IMR-90 (cell line): ENCODE results near the gene URB1. TPM values are rescaled to one million over a fixed set of nuclear protein-coding genes. Genes with fewer than 3 reads are reported as not detected.

Source experiments
- ATAC-seq: fragments of 200-7000 bp; cut with Tn5 transposase; 2 replicates; pipeline ENCODE4 v1.9.1; 2020; ENCODE audit warnings: low read depth, mild to moderate bottlenecking, moderate library complexity
- BruUV-seq: library from RNA; stranded (reverse); fragments of 400-500 nt; replicated peaks from 2 replicates; lab custom pipeline; 2021; lab: Mats Ljungman, UMichigan
- CTCF ChIA-PET: fragments of 300-600 bp; formaldehyde crosslinking; extraction: SDS; loops from one replicate; lab custom pipeline; 2021; ENCODE audit warnings: antibody characterized with exemption; lab: Yijun Ruan, JAX
- POLR2A ChIA-PET: fragments of 300-600 bp; sonication (Branson Sonifier 250); formaldehyde crosslinking; loops from one replicate; lab custom pipeline; 2022; ENCODE audit warnings: antibody characterized with exemption; ENCODE audit not compliant: unreplicated experiment; lab: Charles Lee
- DNase-seq: peaks from one replicate; pipeline ENCODE4 v3.0.0; 2013
- H2AFZ ChIP-seq: replicated peaks from 2 replicates; pipeline ENCODE3; 2013; ENCODE audit warnings: low read length, mild to moderate bottlenecking; ENCODE audit not compliant: poor library complexity
- H2AK5ac ChIP-seq: 2 replicates; pipeline ENCODE4 v1.6.1; 2013; ENCODE audit warnings: low read depth, low read length, inconsistent platforms
- H2AK9ac ChIP-seq: replicated peaks from 2 replicates; pipeline ENCODE3; 2013; ENCODE audit warnings: mild to moderate bottlenecking, low read depth, low read length, moderate library complexity; ENCODE audit not compliant: poor library complexity
- H2BK120ac ChIP-seq: 2 replicates; pipeline ENCODE4 v1.6.1; 2013; ENCODE audit warnings: low read depth, low read length, inconsistent platforms
- H2BK15ac ChIP-seq: 3 replicates; pipeline ENCODE4 v1.6.1; 2013; ENCODE audit warnings: low read depth, low read length, inconsistent platforms
- H2BK20ac ChIP-seq: 2 replicates; pipeline ENCODE4 v1.6.1; 2013; ENCODE audit warnings: low read depth, mild to moderate bottlenecking, inconsistent platforms, low read length, moderate library complexity
- H2BK5ac ChIP-seq: 2 replicates; pipeline ENCODE4 v1.6.1; 2013; ENCODE audit warnings: mild to moderate bottlenecking, low read depth, low read length, inconsistent platforms; ENCODE audit not compliant: poor library complexity, severe bottlenecking
- H3K14ac ChIP-seq: replicated peaks from 2 replicates; pipeline ENCODE4 v1.6.1; 2013; ENCODE audit warnings: low read depth, low read length, inconsistent platforms
- H3K18ac ChIP-seq: 2 replicates; pipeline ENCODE4 v1.6.1; 2013; ENCODE audit warnings: low read depth, low read length, control low read depth
- H3K23ac ChIP-seq: 2 replicates; pipeline ENCODE4 v1.6.1; 2013; ENCODE audit warnings: low read depth, low read length, inconsistent platforms
- H3K27ac ChIP-seq: 2 replicates; pipeline ENCODE4 v1.5.1; 2013; ENCODE audit warnings: mild to moderate bottlenecking, control low read depth, low read length; ENCODE audit not compliant: insufficient read depth
- H3K27me3 ChIP-seq: 2 replicates; pipeline ENCODE4 v1.6.1; 2013; ENCODE audit warnings: low read length; ENCODE audit not compliant: control insufficient read depth, insufficient read depth
- H3K36me3 ChIP-seq: 2 replicates; pipeline ENCODE4 v1.6.1; 2013; ENCODE audit warnings: low read length, mixed read lengths; ENCODE audit not compliant: control insufficient read depth, insufficient read depth
- H3K4ac ChIP-seq: 2 replicates; pipeline ENCODE4 v1.6.1; 2013; ENCODE audit warnings: low read depth, low read length, inconsistent platforms
- H3K4me1 ChIP-seq: 2 replicates; pipeline ENCODE4 v1.6.1; 2013; ENCODE audit warnings: low read length, mixed read lengths; ENCODE audit not compliant: control insufficient read depth, insufficient read depth
- H3K4me2 ChIP-seq: 2 replicates; pipeline ENCODE4 v1.6.1; 2013; ENCODE audit warnings: low read depth, mild to moderate bottlenecking, control low read depth, low read length, moderate library complexity
- H3K4me3 ChIP-seq: 2 replicates; pipeline ENCODE4 v1.5.1; 2013; ENCODE audit warnings: low read depth, mild to moderate bottlenecking, control low read depth, low read length, moderate library complexity; ENCODE audit not compliant: insufficient read depth
- H3K56ac ChIP-seq: 2 replicates; pipeline ENCODE4 v1.6.1; 2013; ENCODE audit warnings: low read length, inconsistent platforms; ENCODE audit not compliant: insufficient read depth; ENCODE audit errors: extremely low read depth
- H3K79me1 ChIP-seq, 2 experiments: 2 replicates each; pipeline ENCODE4 v1.6.1; 2013; ENCODE audit warnings: low read length in 2 of 2, inconsistent platforms in 1 of 2, low read depth in 1 of 2
- H3K9ac ChIP-seq: 2 replicates; pipeline ENCODE4 v1.6.1; 2013; ENCODE audit warnings: low read depth, low read length, control low read depth
- H3K9me1 ChIP-seq: 2 replicates; pipeline ENCODE4 v1.6.1; 2013; ENCODE audit warnings: low read length, inconsistent platforms; ENCODE audit not compliant: insufficient read depth
- H3K9me3 ChIP-seq: 2 replicates; pipeline ENCODE4 v1.6.1; 2013; ENCODE audit warnings: low read length; ENCODE audit not compliant: control insufficient read depth, insufficient read depth
- H4K20me1 ChIP-seq: 2 replicates; pipeline ENCODE4 v1.6.1; 2013; ENCODE audit warnings: low read length, inconsistent platforms; ENCODE audit not compliant: insufficient read depth
- H4K5ac ChIP-seq: 2 replicates; pipeline ENCODE4 v1.6.1; 2013; ENCODE audit warnings: mild to moderate bottlenecking, low read depth, low read length, control low read depth
- H4K8ac ChIP-seq, 2 experiments: 2 replicates each; pipeline ENCODE4 v1.6.1; 2013; ENCODE audit warnings: low read depth in 2 of 2, low read length in 2 of 2, control low read depth in 1 of 2, inconsistent platforms in 1 of 2
- H4K91ac ChIP-seq: 2 replicates; pipeline ENCODE4 v1.6.1; 2013; ENCODE audit warnings: low read depth, low read length, inconsistent platforms; ENCODE audit not compliant: insufficient read depth
- BHLHE40 ChIP-seq: fragments of 150-350 bp; IDR thresholded peaks from 2 replicates; pipeline ENCODE4 v1.6.1; 2016; ENCODE audit warnings: mild to moderate bottlenecking, low read depth, low read length
- CEBPB ChIP-seq: IDR thresholded peaks from 2 replicates; pipeline ENCODE4 v1.6.1; 2012; ENCODE audit warnings: low read depth, low read length, improper control_type of control experiment
- CHD1 ChIP-seq: IDR thresholded peaks from 2 replicates; pipeline ENCODE4 v1.6.1; 2012; ENCODE audit warnings: low read depth, low read length, improper control_type of control experiment
- ELK1 ChIP-seq: fragments of 150-350 bp; IDR thresholded peaks from 2 replicates; pipeline ENCODE4 v1.6.1; 2016; ENCODE audit warnings: low read depth, mild to moderate bottlenecking, low read length, moderate library complexity, borderline replicate concordance
- FOS ChIP-seq: fragments of 150-350 bp; IDR thresholded peaks from 2 replicates; pipeline ENCODE4 v1.6.1; 2016; ENCODE audit warnings: low read depth, low read length
- MAFK ChIP-seq: IDR thresholded peaks from 2 replicates; pipeline ENCODE4 v1.6.1; 2012; ENCODE audit warnings: low read depth, low read length, improper control_type of control experiment
- MAZ ChIP-seq: IDR thresholded peaks from 2 replicates; pipeline ENCODE4 v1.6.1; 2012; ENCODE audit warnings: low read depth, mild to moderate bottlenecking, low read length, improper control_type of control experiment, moderate library complexity, borderline replicate concordance
- MXI1 ChIP-seq: IDR thresholded peaks from 2 replicates; pipeline ENCODE4 v1.6.1; 2012; ENCODE audit warnings: low read depth, mild to moderate bottlenecking, low read length, moderate library complexity, borderline replicate concordance
- NFE2L2 ChIP-seq: fragments of 150-350 bp; IDR thresholded peaks from 2 replicates; pipeline ENCODE4 v1.6.1; 2016; ENCODE audit warnings: low read depth, mild to moderate bottlenecking, low read length
- POLR2A ChIP-seq: IDR thresholded peaks from 2 replicates; pipeline ENCODE4 v1.6.1; 2012; ENCODE audit warnings: mild to moderate bottlenecking, low read depth, low read length
- RAD21 ChIP-seq: IDR thresholded peaks from 2 replicates; pipeline ENCODE4 v1.6.1; 2012; ENCODE audit warnings: low read length, improper control_type of control experiment
- RCOR1 ChIP-seq: IDR thresholded peaks from 2 replicates; pipeline ENCODE4 v1.6.1; 2012; ENCODE audit warnings: mild to moderate bottlenecking, low read length, improper control_type of control experiment; ENCODE audit not compliant: insufficient replicate concordance
- RFX5 ChIP-seq: IDR thresholded peaks from 2 replicates; pipeline ENCODE4 v1.8.0; 2012; ENCODE audit warnings: low read depth, mild to moderate bottlenecking, low read length, moderate library complexity
- SMC3 ChIP-seq: fragments of 150-350 bp; IDR thresholded peaks from 2 replicates; pipeline ENCODE4 v1.6.1; 2016; ENCODE audit warnings: low read depth, mild to moderate bottlenecking, antibody characterized with exemption, low read length, moderate library complexity
- USF2 ChIP-seq: fragments of 150-350 bp; IDR thresholded peaks from 2 replicates; pipeline ENCODE4 v1.6.1; 2017; ENCODE audit warnings: mild to moderate bottlenecking, antibody characterized with exemption, low read length, low read depth
- WGBS, 2 experiments: methylation state at CpG; one replicate each; pipeline versions ENCODE4 v1.1.5 to v1.1.7; 2013; ENCODE audit warnings: missing lambda C conversion rate in 2 of 2; ENCODE audit not compliant: insufficient read length in 1 of 2; ENCODE audit errors: extremely low coverage in 2 of 2; 5-methylcytosine and 5-hydroxymethylcytosine counted together
- dilution Hi-C: fragments of 300-500 bp; cut with HindIII; formaldehyde crosslinking; loops from one replicate; pipeline ENCODE4 v1.14.3; 2018; ENCODE audit warnings: low sequenced_read_pairs; ENCODE audit not compliant: unreplicated experiment
- in situ Hi-C: fragments of 300-500 bp; cut with MboI; formaldehyde crosslinking; loops from 3 replicates; pipeline ENCODE4 v1.14.3; 2019; ENCODE audit warnings: low sequenced_read_pairs, inconsistent platforms, mixed read lengths
- intact Hi-C: fragments of 100-400 bp; cut with micrococcal nuclease; formaldehyde crosslinking; loops from 2 replicates; pipeline ENCODE4 v1.10.0; 2022
- polyA plus RNA-seq, 3 experiments: library from polyadenylated mRNA; depleted of rRNA; stranded (reverse); fragments of >200 nt; gene quantifications; 2 replicates each; pipeline ENCODE4 v1.2.3, GENCODE V29; 2012; ENCODE audit warnings: low replicate concordance in 1 of 3
- total RNA-seq: library from RNA; depleted of rRNA; stranded (reverse); fragments of >200 nt; gene quantifications from 2 replicates; pipeline ENCODE4 v1.2.3, GENCODE V29; 2012
- TF ChIP-seq, protein P1 (sequence below): conservative IDR thresholded peaks from 2 replicates; pipeline ENCODE4 v1.5.1; 2012; ENCODE audit warnings: mild to moderate bottlenecking, low read depth, low read length, improper control_type of control experiment

The URB1 gene
- total and polyA plus RNA-seq, 2 of the 4 experiments (the other 2 are of a cell fraction): 9.2 to 12.7 TPM

DNA sequence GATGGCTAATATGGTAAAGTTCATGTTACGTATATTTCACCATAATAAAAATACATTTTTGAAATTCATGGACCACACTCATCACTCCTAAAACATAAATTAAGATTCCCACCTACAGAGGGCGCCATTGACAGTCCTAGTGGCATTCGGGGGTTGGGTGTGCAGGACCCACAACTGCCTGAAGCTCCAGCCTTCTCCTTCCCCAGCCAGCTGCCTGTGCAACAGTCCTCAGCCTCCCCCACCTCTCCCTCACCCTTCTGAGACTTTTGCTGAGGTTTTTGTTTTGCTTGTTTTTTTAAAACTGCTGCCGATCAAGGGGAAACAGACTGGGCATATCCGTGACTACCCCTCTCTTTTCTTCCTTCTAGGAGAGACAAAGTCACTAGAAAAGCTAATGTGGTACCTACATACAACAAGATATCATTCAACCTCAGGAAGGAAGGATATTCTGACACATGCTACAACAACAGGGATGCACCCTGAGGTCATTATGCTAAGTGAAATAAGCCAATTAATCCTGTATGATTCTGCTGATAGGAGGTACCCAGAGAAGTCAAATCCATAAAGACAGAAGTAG is 10.5 kb upstream of the URB1 start:
- BruUV-seq: no TSS peak
- no CpG with 5 or more reads among the region's 5 CpGs for WGBS, 2 experiments
- no peak overlapping the region for H2BK20ac ChIP-seq
- H2BK5ac ChIP-seq: no peak overlapping the region
- peaks cover 4% of the 10 kb centered on the region for H3K27me3 ChIP-seq
- no peak overlapping the region for H3K4ac ChIP-seq
- no peak overlapping the region for H3K27ac ChIP-seq
- no peaks in the 10 kb centered on the region for H3K36me3 ChIP-seq
- no peak overlapping the region for H3K56ac ChIP-seq
- no peak overlapping the region for H2BK120ac ChIP-seq
- no peak overlapping the region for H2AK9ac ChIP-seq
- peak overlapping the region; percentile 77 for H2AFZ ChIP-seq
- no peak overlapping the region for H4K5ac ChIP-seq
- H4K20me1 ChIP-seq: no peaks in the 10 kb centered on the region
- in situ Hi-C loops (loop anchor here (5.0 kb wide), 1 partner anchor 199 kb away; no protein-coding TSS in a partner anchor), dilution Hi-C loops (no loop called here), intact Hi-C loops (loop anchor here (1.0 kb wide), 4 partner anchors 159 to 198 kb away; no protein-coding TSS in a partner anchor)
- no peaks in the 10 kb centered on the region for H3K79me1 ChIP-seq
- ATAC-seq (peak; percentile 99), DNase-seq (peak; percentile 73)
- H3K4me2 ChIP-seq: no peak overlapping the region
- no peaks in the 10 kb centered on the region for H3K9me1 ChIP-seq
- H3K14ac ChIP-seq: no peak overlapping the region
- ChIA-PET CTCF (interaction anchor here (0.7 to 1.3 kb wide), 7 partner anchors 10 to 198 kb away, joined by 3 to 12 read pairs (median 4); partner anchors contain the start of gene URB1), POLR2A (no interaction called here)
- no peak overlapping the region for H3K4me3 ChIP-seq
- H3K4me1 ChIP-seq: no peaks in the 10 kb centered on the region
- H4K91ac ChIP-seq: no peak overlapping the region
- H4K8ac ChIP-seq: no peak overlapping the region
- H3K9ac ChIP-seq: no peak overlapping the region
- no peak overlapping the region for H3K23ac ChIP-seq
- H3K9me3 ChIP-seq: no peaks in the 10 kb centered on the region
- no peak overlapping the region for H2BK15ac ChIP-seq
- TF ChIP-seq ELK1 (no peak), SMC3 (peak; percentile 90), RAD21 (peak; percentile 85), MAZ (no peak), RCOR1 (peak; percentile 58), MXI1 (no peak), CEBPB (no peak), FOS (no peak), BHLHE40 (no peak), RFX5 (no peak), CHD1 (no peak), POLR2A (no peak), USF2 (no peak), MAFK (no peak), NFE2L2 (no peak)
- TF ChIP-seq, protein P1, sequence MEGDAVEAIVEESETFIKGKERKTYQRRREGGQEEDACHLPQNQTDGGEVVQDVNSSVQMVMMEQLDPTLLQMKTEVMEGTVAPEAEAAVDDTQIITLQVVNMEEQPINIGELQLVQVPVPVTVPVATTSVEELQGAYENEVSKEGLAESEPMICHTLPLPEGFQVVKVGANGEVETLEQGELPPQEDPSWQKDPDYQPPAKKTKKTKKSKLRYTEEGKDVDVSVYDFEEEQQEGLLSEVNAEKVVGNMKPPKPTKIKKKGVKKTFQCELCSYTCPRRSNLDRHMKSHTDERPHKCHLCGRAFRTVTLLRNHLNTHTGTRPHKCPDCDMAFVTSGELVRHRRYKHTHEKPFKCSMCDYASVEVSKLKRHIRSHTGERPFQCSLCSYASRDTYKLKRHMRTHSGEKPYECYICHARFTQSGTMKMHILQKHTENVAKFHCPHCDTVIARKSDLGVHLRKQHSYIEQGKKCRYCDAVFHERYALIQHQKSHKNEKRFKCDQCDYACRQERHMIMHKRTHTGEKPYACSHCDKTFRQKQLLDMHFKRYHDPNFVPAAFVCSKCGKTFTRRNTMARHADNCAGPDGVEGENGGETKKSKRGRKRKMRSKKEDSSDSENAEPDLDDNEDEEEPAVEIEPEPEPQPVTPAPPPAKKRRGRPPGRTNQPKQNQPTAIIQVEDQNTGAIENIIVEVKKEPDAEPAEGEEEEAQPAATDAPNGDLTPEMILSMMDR: peak; percentile 87
- no peak overlapping the region for H2AK5ac ChIP-seq
- H3K18ac ChIP-seq: no peak overlapping the region
